ENCODE data around the gene GATAD1.

DNA sequence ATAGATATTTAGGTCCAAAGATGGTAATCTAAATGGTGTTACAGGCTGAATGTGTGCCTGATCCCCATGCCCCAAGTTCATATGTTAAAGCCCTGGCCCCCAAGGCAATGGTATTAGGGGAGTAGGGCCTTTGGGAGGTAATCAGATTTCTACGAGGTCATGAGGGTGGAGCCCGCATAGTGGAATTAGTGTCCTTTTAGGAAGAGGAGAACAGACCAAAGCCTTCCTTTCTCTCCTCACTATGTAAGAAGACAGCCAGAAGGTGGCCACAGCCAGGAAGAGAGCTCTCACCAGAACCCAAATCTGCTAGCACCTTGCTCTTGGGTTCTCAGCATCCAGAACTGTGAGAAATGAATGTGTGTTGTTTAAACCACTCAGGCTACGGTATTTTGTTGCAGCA lies 15.3 kb downstream of the GATAD1 start:
- TF ChIP-seq CTCF (IDR thresholded peaks at IDR 0.05) (no peak), POLR2A (IDR thresholded peaks at IDR 0.05) (no peak)

All from adrenal gland (tissue), 5 donors.